H1 (cell line): Measurements from ENCODE around the gene BMPR1A. TPM values are rescaled to one million over a fixed set of nuclear protein-coding genes. Genes with fewer than 3 reads are reported as not detected.

Experiments
- CTCF ChIA-PET: fragments of 300-600 bp; sonication (Branson Sonifier 250); formaldehyde crosslinking; loops from one replicate; lab custom pipeline; 2021; ENCODE audit not compliant: partially characterized antibody; lab: Charles Lee
- POLR2A ChIA-PET: fragments of 300-600 bp; sonication (Branson Sonifier 250); formaldehyde crosslinking; loops from one replicate; lab custom pipeline; 2021; ENCODE audit warnings: inconsistent platforms; ENCODE audit not compliant: partially characterized antibody; lab: Charles Lee
- DNase-seq, 2 experiments: peaks; one replicate each; pipeline versions ENCODE4 v3.0.0 to v3.0.0-alpha.2; 2010 to 2022; ENCODE audit warnings: low spot score in 2 of 2, low read depth in 1 of 2, mixed read lengths in 1 of 2
- FAIRE-seq: peaks from 2 replicates; lab custom pipeline; 2011; peaks lifted over from hg19 to GRCh38; lab: Jason Lieb, UNC
- H2AFZ ChIP-seq: 2 replicates; pipeline ENCODE4 v1.8.1; 2012; ENCODE audit warnings: low read length, inconsistent platforms
- H2AK5ac ChIP-seq: 2 replicates; pipeline ENCODE4 v1.6.1; 2013; ENCODE audit warnings: low read depth, low read length
- H2BK120ac ChIP-seq: replicated peaks from 2 replicates; pipeline ENCODE3; 2013; ENCODE audit warnings: low read depth, low read length, inconsistent platforms
- H2BK12ac ChIP-seq: 2 replicates; pipeline ENCODE4 v1.6.1; 2013; ENCODE audit warnings: low read depth, low read length
- H2BK15ac ChIP-seq: 2 replicates; pipeline ENCODE4 v1.6.1; 2013; ENCODE audit warnings: low read length
- H2BK20ac ChIP-seq: 2 replicates; pipeline ENCODE4 v1.6.1; 2013; ENCODE audit warnings: low read length
- H2BK5ac ChIP-seq: 2 replicates; pipeline ENCODE4 v1.6.1; 2013; ENCODE audit warnings: low read depth, low read length
- H3K14ac ChIP-seq: 2 replicates; pipeline ENCODE4 v1.6.1; 2013; ENCODE audit warnings: inconsistent platforms; ENCODE audit not compliant: insufficient read length
- H3K18ac ChIP-seq: 2 replicates; pipeline ENCODE4 v1.6.1; 2013; ENCODE audit warnings: low read length; ENCODE audit errors: extremely low read depth
- H3K23ac ChIP-seq: 2 replicates; pipeline ENCODE4 v1.6.1; 2013; ENCODE audit warnings: inconsistent platforms; ENCODE audit not compliant: insufficient read length
- H3K23me2 ChIP-seq: 2 replicates; pipeline ENCODE4 v1.6.1; 2013; ENCODE audit warnings: low read depth, low read length
- H3K27ac ChIP-seq: 2 replicates; pipeline ENCODE4 v1.6.1; 2011; ENCODE audit warnings: low read depth, low read length, inconsistent platforms
- H3K27me3 ChIP-seq, 4 experiments: replicated peaks in 1 of 4; 1 replicate in 1 of 4; 2 replicates in 3 of 4; pipeline versions ENCODE4 v1.6.1 to v1.8.1; 2011 to 2013; ENCODE audit warnings: low read length in 3 of 4, mild to moderate bottlenecking in 3 of 4, inconsistent platforms in 2 of 4, mixed read lengths in 2 of 4, moderate library complexity in 1 of 4; ENCODE audit not compliant: control insufficient read depth in 3 of 4, insufficient read depth in 3 of 4; ENCODE audit errors: extremely low read depth in 1 of 4
- H3K36me3 ChIP-seq, 4 experiments: 2 replicates each; pipeline versions ENCODE4 v1.6.1 to v1.8.1; 2011 to 2013; ENCODE audit warnings: mild to moderate bottlenecking in 4 of 4, low read length in 3 of 4, moderate library complexity in 2 of 4, control low read depth in 1 of 4, inconsistent platforms in 1 of 4; ENCODE audit not compliant: insufficient read depth in 4 of 4, control insufficient read depth in 2 of 4
- H3K4ac ChIP-seq: replicated peaks from 2 replicates; pipeline ENCODE3; 2013; ENCODE audit warnings: low read length, low read depth, mixed read lengths, inconsistent platforms; ENCODE audit not compliant: insufficient read length
- H3K4me1 ChIP-seq, 4 experiments: replicated peaks in 1 of 4; 1 replicate in 1 of 4; 2 replicates in 3 of 4; pipeline versions ENCODE4 v1.6.1 to v1.8.1; 2011 to 2013; ENCODE audit warnings: low read length in 3 of 4, inconsistent platforms in 2 of 4, mixed read lengths in 1 of 4; ENCODE audit not compliant: insufficient read depth in 4 of 4, control insufficient read depth in 3 of 4
- H3K4me2 ChIP-seq, 2 experiments: 2 replicates each; pipeline versions ENCODE4 v1.6.1 to v1.8.1; 2011 to 2013; ENCODE audit warnings: low read depth in 2 of 2, low read length in 2 of 2, control low read depth in 1 of 2, inconsistent platforms in 1 of 2, mild to moderate bottlenecking in 1 of 2; ENCODE audit not compliant: insufficient read depth in 1 of 2
- H3K4me3 ChIP-seq, 4 experiments: fragments of 200-600, 300-600 bp in 1 of 4; sonication (generic), shearing (Covaris generic), sonication (Bioruptor Twin) in 1 of 4; 2 replicates each; pipeline versions ENCODE4 v1.5.1 to v1.8.1; 2011 to 2016; ENCODE audit warnings: low read length in 4 of 4, low read depth in 3 of 4, control low read depth in 2 of 4, inconsistent platforms in 2 of 4, mild to moderate bottlenecking in 2 of 4, mixed read lengths in 1 of 4, moderate library complexity in 1 of 4; ENCODE audit not compliant: insufficient read depth in 2 of 4; ENCODE audit errors: extremely low read depth in 1 of 4
- H3K56ac ChIP-seq: replicated peaks from 2 replicates; pipeline ENCODE3; 2013; ENCODE audit warnings: low read depth, mild to moderate bottlenecking, mixed read lengths, low read length, inconsistent platforms; ENCODE audit not compliant: insufficient read length
- H3K79me1 ChIP-seq: 2 replicates; pipeline ENCODE4 v1.6.1; 2013; ENCODE audit warnings: low read depth, low read length, control low read depth
- H3K79me2 ChIP-seq, 2 experiments: 2 replicates each; pipeline versions ENCODE4 v1.6.1 to v1.8.1; 2012 to 2013; ENCODE audit warnings: low read length in 2 of 2, mild to moderate bottlenecking in 2 of 2, inconsistent platforms in 1 of 2; ENCODE audit not compliant: insufficient read depth in 2 of 2, control insufficient read depth in 1 of 2
- H3K9ac ChIP-seq, 4 experiments: replicated peaks in 1 of 4; 1 replicate in 1 of 4; 2 replicates in 3 of 4; pipeline versions ENCODE4 v1.6.1 to v1.8.1; 2011 to 2013; ENCODE audit warnings: low read depth in 3 of 4, low read length in 3 of 4, control low read depth in 2 of 4, mild to moderate bottlenecking in 2 of 4, moderate library complexity in 2 of 4, inconsistent platforms in 1 of 4; ENCODE audit errors: extremely low read depth in 1 of 4
- H3K9me3 ChIP-seq, 2 experiments: 2 replicates each; pipeline versions ENCODE4 v1.6.1 to v1.8.1; 2012 to 2013; ENCODE audit warnings: mild to moderate bottlenecking in 2 of 2, moderate library complexity in 2 of 2, control low read depth in 1 of 2, inconsistent platforms in 1 of 2, low read depth in 1 of 2, low read length in 1 of 2, mixed read lengths in 1 of 2; ENCODE audit not compliant: insufficient read depth in 2 of 2
- H4K20me1 ChIP-seq, 2 experiments: replicated peaks in 1 of 2; 2 replicates each; pipeline versions ENCODE3 to v1.8.1; 2011 to 2013; ENCODE audit warnings: inconsistent platforms in 2 of 2, low read length in 2 of 2, mild to moderate bottlenecking in 1 of 2; ENCODE audit not compliant: insufficient read depth in 2 of 2, control insufficient read depth in 1 of 2
- H4K5ac ChIP-seq: 2 replicates; pipeline ENCODE4 v1.6.1; 2013; ENCODE audit warnings: low read length, low read depth, mixed read lengths, inconsistent platforms; ENCODE audit not compliant: insufficient read length
- H4K8ac ChIP-seq: 2 replicates; pipeline ENCODE4 v1.8.0; 2013; ENCODE audit warnings: mild to moderate bottlenecking, moderate library complexity, low read length, inconsistent platforms; ENCODE audit not compliant: insufficient read depth; ENCODE audit errors: extremely low read depth
- H4K91ac ChIP-seq: replicated peaks from 2 replicates; pipeline ENCODE3; 2013; ENCODE audit warnings: low read length, mixed read lengths, inconsistent platforms; ENCODE audit not compliant: insufficient read length
- SAP30 ChIP-seq: fragments of 300-600 bp; sonication (generic); IDR thresholded peaks from 2 replicates; pipeline ENCODE4 v1.7.1; 2012; ENCODE audit warnings: low read length, moderate library complexity, mild to moderate bottlenecking, inconsistent platforms; ENCODE audit not compliant: insufficient read depth, insufficient replicate concordance
- SUZ12 ChIP-seq: fragments of 200-600 bp; sonication (generic); IDR thresholded peaks from 2 replicates; pipeline ENCODE4 v1.6.1; 2012; ENCODE audit warnings: mild to moderate bottlenecking, inconsistent platforms, low read length, moderate library complexity, mixed read lengths
- WGBS, 2 experiments: shearing (Covaris generic) in 1 of 2; methylation state at CpG; one replicate each; pipeline versions ENCODE4 v1.1.6 to v1.1.7; 2013 to 2015; ENCODE audit warnings: low lambda C conversion rate in 2 of 2, mixed read lengths in 2 of 2, inconsistent platforms in 1 of 2, low coverage in 1 of 2, missing lambda C conversion rate in 1 of 2; ENCODE audit not compliant: insufficient replicate concordance in 2 of 2, insufficient coverage in 1 of 2, insufficient read length in 1 of 2; ENCODE audit errors: extremely low coverage in 1 of 2, missing lambda C conversion rate in 1 of 2; 5-methylcytosine and 5-hydroxymethylcytosine counted together
- polyA plus RNA-seq, 7 experiments: library from polyadenylated mRNA; depleted of rRNA in 3 of 7; stranded (reverse) in 5 of 7; unstranded in 2 of 7; fragments of >200 nt in 5 of 7; fragments of 200-250 nt in 2 of 7; gene quantifications; 1 replicate in 5 of 7; 2 replicates in 1 of 7; 4 replicates in 1 of 7; pipeline versions ENCODE4 v1.2.1 to v1.2.3, GENCODE V29; 2011 to 2013; ENCODE audit warnings: missing spikeins in 2 of 7, mixed read lengths in 2 of 7
- total RNA-seq: library from RNA; stranded (reverse); fragmentation: NEBNext Ultra II Directional; extraction: Animal tissue kit (Norgen Biotek cat#: 25700); gene quantifications from 2 replicates; pipeline ENCODE4 v1.2.1, GENCODE V29; 2021

Gene BMPR1A
- total and polyA plus RNA-seq, 2 of the 8 experiments (the other 6 are each of a cell fraction or from before 2014, with no cell fraction given) = 34.4 to 129 TPM

DNA sequence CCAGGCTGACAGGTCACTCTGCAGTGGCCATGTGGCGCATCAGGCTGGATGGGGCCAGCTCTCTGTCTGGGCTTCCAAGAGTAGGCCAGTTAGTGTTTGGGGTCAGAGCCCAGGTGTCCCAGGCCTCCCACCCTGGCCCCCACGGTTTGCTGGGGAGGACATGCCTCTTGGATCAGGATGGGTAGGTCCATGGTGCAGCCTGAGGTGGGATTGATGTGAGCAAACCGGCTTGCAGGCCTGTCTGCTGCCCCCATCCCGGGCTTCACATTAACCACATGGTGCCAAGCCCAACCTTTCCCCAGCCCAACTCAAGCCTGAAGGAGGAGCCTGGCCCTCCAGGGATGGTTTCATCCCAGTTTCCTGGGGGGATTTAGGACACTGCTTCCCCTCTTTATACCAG is 48.9 kb upstream of the BMPR1A start:
- Histone ChIP-seq H4K20me1 (no peaks in the 10 kb centered on the region), H3K4ac (no peak overlapping the region), H3K4me3 (no peak overlapping the region), H3K79me1 (no peaks in the 10 kb centered on the region), H2BK15ac (no peak overlapping the region), H3K9me3 (no peaks in the 10 kb centered on the region), H3K79me2 (no peaks in the 10 kb centered on the region), H3K4me1 (peaks cover 0 to 20% (median 11%) of the 10 kb centered on the region in 4 experiments; a peak in 6 of 7 replicates), H3K18ac (no peak overlapping the region), H4K8ac (no peak overlapping the region; the same call in 1 of the 2 replicates), H2BK5ac (no peak overlapping the region), H3K27ac (no peak overlapping the region), H2BK120ac (no peak overlapping the region), H2BK20ac (no peak overlapping the region), H3K14ac (no peak overlapping the region), H3K27me3 (no peaks in the 10 kb centered on the region), H4K5ac (no peak overlapping the region), H3K23ac (no peak overlapping the region), H3K4me2 (no peak overlapping the region), H2AFZ (no peak overlapping the region), H2BK12ac (no peak overlapping the region), H4K91ac (peak overlapping the region; percentile 44), H3K23me2 (peaks cover 6% of the 10 kb centered on the region; the same call in 1 of the 2 replicates), H3K9ac (no peak overlapping the region), H3K36me3 (no peaks in the 10 kb centered on the region), H3K56ac (no peak overlapping the region), H2AK5ac (no peak overlapping the region)
- 82% methylated on average over 4 of the region's 4 CpGs; no CpG with 5 or more reads in 1 of the 2 experiments for WGBS, 2 experiments
- ChIA-PET CTCF (interaction anchor here (1.6 to 9.3 kb wide), 4 partner anchors 8 to 91 kb away, joined by 3 to 59 read pairs (median 32); no protein-coding TSS in a partner anchor), POLR2A (interaction anchor here (5.7 kb wide), 1 partner anchor 49 kb away, joined by 45 read pairs; the partner anchor contains the start of gene BMPR1A)
- FAIRE-seq (no peak), DNase-seq (no peak)
- TF ChIP-seq SAP30 (no peak), SUZ12 (no peak)
